GM12801 (cell line): Measurements from ENCODE around the gene UBB.

Source experiments
- TF ChIP-seq, protein P1 (sequence below): IDR thresholded peaks from one replicate; pipeline ENCODE4 v1.5.1; 2011; ENCODE audit warnings: control low read depth; ENCODE audit not compliant: insufficient read length; ENCODE audit errors: extremely low read depth

Gene UBB

GRCh38 chr17:16354585-16354984 lies 26.3 kb upstream of the UBB start:
- TF ChIP-seq, protein P1, sequence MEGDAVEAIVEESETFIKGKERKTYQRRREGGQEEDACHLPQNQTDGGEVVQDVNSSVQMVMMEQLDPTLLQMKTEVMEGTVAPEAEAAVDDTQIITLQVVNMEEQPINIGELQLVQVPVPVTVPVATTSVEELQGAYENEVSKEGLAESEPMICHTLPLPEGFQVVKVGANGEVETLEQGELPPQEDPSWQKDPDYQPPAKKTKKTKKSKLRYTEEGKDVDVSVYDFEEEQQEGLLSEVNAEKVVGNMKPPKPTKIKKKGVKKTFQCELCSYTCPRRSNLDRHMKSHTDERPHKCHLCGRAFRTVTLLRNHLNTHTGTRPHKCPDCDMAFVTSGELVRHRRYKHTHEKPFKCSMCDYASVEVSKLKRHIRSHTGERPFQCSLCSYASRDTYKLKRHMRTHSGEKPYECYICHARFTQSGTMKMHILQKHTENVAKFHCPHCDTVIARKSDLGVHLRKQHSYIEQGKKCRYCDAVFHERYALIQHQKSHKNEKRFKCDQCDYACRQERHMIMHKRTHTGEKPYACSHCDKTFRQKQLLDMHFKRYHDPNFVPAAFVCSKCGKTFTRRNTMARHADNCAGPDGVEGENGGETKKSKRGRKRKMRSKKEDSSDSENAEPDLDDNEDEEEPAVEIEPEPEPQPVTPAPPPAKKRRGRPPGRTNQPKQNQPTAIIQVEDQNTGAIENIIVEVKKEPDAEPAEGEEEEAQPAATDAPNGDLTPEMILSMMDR = no peak

DNA sequence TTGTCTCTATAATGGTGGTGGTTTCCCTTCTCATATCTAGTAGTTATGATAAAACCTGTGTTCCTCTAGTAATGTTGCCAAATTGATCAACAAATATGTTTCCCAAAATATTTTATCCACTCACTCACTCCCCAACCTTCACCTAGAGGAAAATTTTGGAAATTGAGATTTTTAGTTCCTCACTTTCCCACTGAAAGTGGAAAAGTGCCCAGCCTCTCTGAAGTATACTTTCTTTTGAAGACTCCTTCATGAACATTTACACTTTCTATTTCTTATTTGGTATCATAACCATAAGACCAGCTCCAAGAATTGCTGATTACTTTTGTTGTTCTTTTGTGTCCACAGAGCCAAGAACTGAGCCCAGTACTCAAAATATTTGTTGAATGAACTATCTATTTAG lies 22.5 kb upstream of the UBB start:
- TF ChIP-seq, protein P1 = no peak

GRCh38 chr17:16361874-16362273 lies 19.0 kb upstream of the UBB start:
- TF ChIP-seq, protein P1 = no peak

- TF ChIP-seq, protein P1 = peak; percentile 51
These were observed 16.9 kb upstream of the UBB start for GRCh38 chr17:16363749-16364536.

DNA sequence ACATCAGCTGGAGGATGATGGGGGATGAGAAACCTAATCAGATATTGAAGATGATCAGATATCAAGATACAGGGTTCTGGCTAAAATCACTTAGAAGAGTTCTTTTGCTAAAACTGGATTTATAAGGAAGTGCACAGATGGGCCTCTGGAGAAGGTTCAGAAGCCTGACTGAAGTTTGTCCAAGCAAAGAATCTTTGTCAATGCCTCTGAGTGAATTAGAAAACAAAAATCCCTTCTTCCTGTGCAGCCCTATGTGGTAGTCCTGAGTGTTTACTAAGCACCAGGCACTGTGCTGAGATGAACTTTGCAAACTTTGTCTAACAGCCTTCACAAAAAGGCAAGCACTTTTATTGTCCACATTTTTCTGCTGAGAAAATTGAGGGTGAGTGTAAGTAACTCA lies 16.3 kb upstream of the UBB start:
- TF ChIP-seq, protein P1 = no peak

DNA sequence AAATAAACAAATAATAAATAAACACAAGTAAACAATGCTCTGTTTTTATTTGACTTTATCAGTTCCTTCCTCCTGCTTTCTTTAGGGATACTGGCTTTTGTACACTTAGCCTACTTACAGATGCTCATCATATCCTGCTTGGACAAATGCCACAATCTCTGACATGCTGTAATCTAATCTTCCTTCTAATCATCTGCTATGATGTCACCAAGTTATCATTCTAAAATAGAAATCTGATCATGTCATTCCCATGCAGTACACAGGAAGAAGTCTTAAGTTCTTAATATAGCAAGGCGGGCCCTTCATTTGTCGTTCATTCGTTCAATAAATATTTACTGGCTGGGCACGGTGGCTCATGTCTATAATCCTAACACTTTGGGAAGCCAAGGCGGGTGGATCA lies 9.1 kb upstream of the UBB start:
- TF ChIP-seq, protein P1 = no peak

- TF ChIP-seq, protein P1 = no peak
These were observed 6.5 kb upstream of the UBB start for GRCh38 chr17:16374146-16374938.
